22Rv1 (cell line): ENCODE data around the gene NIPSNAP2.

Experiments used
- CTCF ChIP-seq: fragments of 450-650 bp; IDR thresholded peaks from 2 replicates; pipeline ENCODE4 v1.5.1; 2017; ENCODE audit warnings: mild to moderate bottlenecking
- ZFX ChIP-seq: fragments of 450-650 bp; IDR thresholded peaks from 2 replicates; pipeline ENCODE4 v1.6.1; 2017; ENCODE audit warnings: antibody characterized with exemption, borderline replicate concordance

GRCh38 chr7:56019501-56019900 lies 55.1 kb downstream of the NIPSNAP2 start:
- TF ChIP-seq CTCF (no peak), ZFX (no peak)
